Measurements from ENCODE around the gene HCN2. TPM values are rescaled to one million over a fixed set of nuclear protein-coding genes. Genes with fewer than 3 reads are reported as not detected.

The HCN2 gene
- total RNA-seq, 2 experiments from 2014 or later: 0.06 to 1.0 TPM

- POLR2A ChIA-PET: no interaction called here
- Histone ChIP-seq H3K9me3 (ENCODE audit: low read length) (no peaks in the 10 kb centered on the region), H3K79me2 (ENCODE audit: insufficient read depth, low read depth, low read length) (no peaks in the 10 kb centered on the region), H3K4me2 (ENCODE audit: low read length) (no peak overlapping the region), H2AFZ (ENCODE audit: low read length) (no peak overlapping the region), H3K27ac (ENCODE audit: low read depth, low read length, poor library complexity, severe bottlenecking) (no peak overlapping the region), H3K4me1 (ENCODE audit: insufficient read depth, low read length, poor library complexity, severe bottlenecking) (peaks cover 13% of the 10 kb centered on the region), H3K4me3 (ENCODE audit: low read depth, low read length, poor library complexity, severe bottlenecking) (no peak overlapping the region), H3K9me2 (ENCODE audit: insufficient read depth, low read length) (no peaks in the 10 kb centered on the region), H4K20me1 (ENCODE audit: insufficient read depth, low read length) (no peaks in the 10 kb centered on the region; the same call in 1 of the 2 replicates), H3K36me3 (ENCODE audit: insufficient read depth, low read length) (peaks cover 45% of the 10 kb centered on the region)
- intact Hi-C loops (cut with micrococcal nuclease; ENCODE audit: unreplicated experiment): no loop called here
- CTCF ChIA-PET (ENCODE audit: unreplicated experiment): no interaction called here
- no peak for TF ChIP-seq EZH2phosphoT487 (IDR thresholded peaks at IDR 0.05; ENCODE audit: borderline replicate concordance, low read depth, low read length)
- no TSS peak for BruUV-seq (replicated peaks)
- no peak for DNase-seq (ENCODE audit: low spot score)
These were observed 53.4 kb downstream of the HCN2 start for GRCh38 chr19:642767-643727.

DNA sequence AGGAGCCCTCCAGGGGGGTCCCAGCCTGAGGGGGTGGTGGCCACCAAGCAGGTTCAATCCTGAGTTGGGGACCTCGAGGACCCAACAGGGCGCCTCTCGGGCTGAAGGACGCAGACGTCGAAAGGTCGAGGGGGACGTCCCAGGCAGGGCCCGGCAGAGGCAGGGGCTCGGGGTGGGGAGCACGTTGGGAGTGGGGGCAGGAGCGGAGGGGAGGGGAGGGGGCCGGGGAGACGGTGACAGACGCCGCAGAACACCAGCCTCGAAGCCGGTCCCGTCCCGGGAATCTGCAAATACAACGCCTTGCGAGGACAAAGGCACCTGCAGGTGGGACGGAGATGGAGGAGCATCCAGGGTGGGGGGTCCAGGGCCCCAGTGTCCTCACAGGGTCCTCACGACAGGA is 54.1 kb downstream of the HCN2 start:
- H3K4me2 ChIP-seq (ENCODE audit: low read length): no peak overlapping the region
- no peaks in the 10 kb centered on the region for H3K9me3 ChIP-seq (ENCODE audit: low read length)
- no peak overlapping the region for H2AFZ ChIP-seq (ENCODE audit: low read length)
- H3K4me3 ChIP-seq (ENCODE audit: low read depth, low read length, poor library complexity, severe bottlenecking): no peak overlapping the region
- peaks cover 18% of the 10 kb centered on the region for H3K4me1 ChIP-seq (ENCODE audit: insufficient read depth, low read length, poor library complexity, severe bottlenecking)
- no peaks in the 10 kb centered on the region for H3K9me2 ChIP-seq (ENCODE audit: insufficient read depth, low read length)
- H3K79me2 ChIP-seq (ENCODE audit: insufficient read depth, low read depth, low read length): no peaks in the 10 kb centered on the region
- intact Hi-C loops (cut with micrococcal nuclease; ENCODE audit: unreplicated experiment): no loop called here
- no peak for DNase-seq (ENCODE audit: low spot score)
- ChIA-PET CTCF (ENCODE audit: unreplicated experiment) (no interaction called here), POLR2A (no interaction called here)
- peaks cover 50% of the 10 kb centered on the region for H3K36me3 ChIP-seq (ENCODE audit: insufficient read depth, low read length)
- no peaks in the 10 kb centered on the region; the same call in 1 of the 2 replicates for H4K20me1 ChIP-seq (ENCODE audit: insufficient read depth, low read length)
- TF ChIP-seq EZH2phosphoT487 (IDR thresholded peaks at IDR 0.05; ENCODE audit: borderline replicate concordance, low read depth, low read length) (no peak), CTCF (conservative IDR thresholded peaks at IDR 0.05; ENCODE audit: low read length) (no peak)
- no TSS peak for BruUV-seq (replicated peaks)
- no peak overlapping the region for H3K27ac ChIP-seq (ENCODE audit: low read depth, low read length, poor library complexity, severe bottlenecking)

DNA sequence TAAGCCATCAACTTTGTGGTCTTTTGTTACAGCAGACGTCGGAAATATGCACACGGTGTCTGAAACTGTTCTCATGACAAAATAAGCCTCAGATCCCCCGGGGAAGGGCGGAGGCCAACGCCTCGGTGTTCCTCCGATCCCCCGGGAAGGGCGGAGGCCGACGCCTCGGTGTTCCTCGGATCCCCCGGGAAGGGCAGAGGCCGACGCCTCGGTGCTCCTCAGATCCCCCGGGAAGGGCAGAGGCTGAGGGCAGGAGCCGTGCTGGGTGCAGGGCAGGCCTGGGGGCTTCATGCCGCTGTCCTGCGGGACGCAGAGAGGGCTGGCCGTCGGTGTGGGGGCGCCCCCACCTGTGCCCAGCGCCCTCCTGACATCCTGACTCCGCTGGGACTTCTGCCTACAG is 54.7 kb downstream of the HCN2 start:
- Histone ChIP-seq H3K4me3 (ENCODE audit: low read depth, low read length, poor library complexity, severe bottlenecking) (no peak overlapping the region), H3K4me1 (ENCODE audit: insufficient read depth, low read length, poor library complexity, severe bottlenecking) (peaks cover 24% of the 10 kb centered on the region), H3K4me2 (ENCODE audit: low read length) (no peak overlapping the region), H3K79me2 (ENCODE audit: insufficient read depth, low read depth, low read length) (no peaks in the 10 kb centered on the region), H2AFZ (ENCODE audit: low read length) (no peak overlapping the region), H3K36me3 (ENCODE audit: insufficient read depth, low read length) (peaks cover 56% of the 10 kb centered on the region), H3K27ac (ENCODE audit: low read depth, low read length, poor library complexity, severe bottlenecking) (no peak overlapping the region), H3K9me2 (ENCODE audit: insufficient read depth, low read length) (no peaks in the 10 kb centered on the region), H3K9me3 (ENCODE audit: low read length) (no peaks in the 10 kb centered on the region), H4K20me1 (ENCODE audit: insufficient read depth, low read length) (no peaks in the 10 kb centered on the region; the same call in 1 of the 2 replicates)
- BruUV-seq (replicated peaks): no TSS peak
- intact Hi-C loops (cut with micrococcal nuclease; ENCODE audit: unreplicated experiment): no loop called here
- ChIA-PET POLR2A (no interaction called here), CTCF (ENCODE audit: unreplicated experiment) (no interaction called here)
- TF ChIP-seq EZH2phosphoT487 (IDR thresholded peaks at IDR 0.05; ENCODE audit: borderline replicate concordance, low read depth, low read length): no peak
- no peak for TF ChIP-seq CTCF (conservative IDR thresholded peaks at IDR 0.05; ENCODE audit: low read length)
- DNase-seq (ENCODE audit: low spot score): no peak

Measured in OCI-LY7 (cell line).